ENCODE data around the gene ASPDH.
"Not testable (repeated sequence)": the region's sequence is repeated elsewhere in the genome, so short reads cannot be mapped to it uniquely, and the experiment has no call there.

The ASPDH gene

DNA sequence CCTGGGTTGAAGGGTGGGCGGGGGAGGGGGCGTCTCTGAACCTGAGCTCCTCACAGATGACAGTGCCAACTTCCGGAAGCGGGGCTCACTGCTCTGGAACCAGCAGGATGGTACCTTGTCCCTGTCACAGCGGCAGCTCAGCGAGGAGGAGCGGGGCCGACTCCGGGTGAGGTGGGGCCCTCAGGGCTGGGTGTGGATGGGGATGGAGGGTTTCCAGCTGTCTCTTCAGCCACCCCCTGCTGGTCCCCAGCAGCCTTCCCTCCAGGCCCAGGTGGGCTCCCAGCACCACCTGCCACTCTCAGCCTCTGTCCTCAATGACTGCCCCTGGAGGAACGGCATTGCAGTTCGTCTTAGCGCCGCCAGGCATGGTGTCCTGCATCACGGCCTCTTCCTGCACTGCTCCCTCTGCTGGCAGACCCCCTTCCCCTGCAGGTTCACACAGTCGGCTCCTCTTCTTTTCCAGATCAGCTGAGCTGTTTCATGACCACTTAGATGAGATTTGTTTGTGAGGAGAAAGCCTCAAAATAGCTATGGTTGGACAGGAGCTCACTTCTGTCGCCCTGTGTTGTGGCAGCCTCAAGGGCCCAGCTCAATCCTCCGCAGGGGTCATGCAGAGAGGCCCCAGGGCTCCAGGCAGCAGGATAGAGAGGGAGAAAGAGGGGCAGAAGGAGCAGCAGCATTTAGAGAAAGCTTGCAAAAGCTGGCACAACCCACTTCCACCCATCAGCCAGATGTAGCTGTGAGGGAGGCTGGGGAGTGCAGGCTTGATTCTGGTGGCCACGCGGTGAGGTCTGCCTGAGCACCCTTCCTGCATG lies 34.6 kb downstream of the ASPDH start:
- DNase-seq (ENCODE audit: low read depth) = no peak

DNA sequence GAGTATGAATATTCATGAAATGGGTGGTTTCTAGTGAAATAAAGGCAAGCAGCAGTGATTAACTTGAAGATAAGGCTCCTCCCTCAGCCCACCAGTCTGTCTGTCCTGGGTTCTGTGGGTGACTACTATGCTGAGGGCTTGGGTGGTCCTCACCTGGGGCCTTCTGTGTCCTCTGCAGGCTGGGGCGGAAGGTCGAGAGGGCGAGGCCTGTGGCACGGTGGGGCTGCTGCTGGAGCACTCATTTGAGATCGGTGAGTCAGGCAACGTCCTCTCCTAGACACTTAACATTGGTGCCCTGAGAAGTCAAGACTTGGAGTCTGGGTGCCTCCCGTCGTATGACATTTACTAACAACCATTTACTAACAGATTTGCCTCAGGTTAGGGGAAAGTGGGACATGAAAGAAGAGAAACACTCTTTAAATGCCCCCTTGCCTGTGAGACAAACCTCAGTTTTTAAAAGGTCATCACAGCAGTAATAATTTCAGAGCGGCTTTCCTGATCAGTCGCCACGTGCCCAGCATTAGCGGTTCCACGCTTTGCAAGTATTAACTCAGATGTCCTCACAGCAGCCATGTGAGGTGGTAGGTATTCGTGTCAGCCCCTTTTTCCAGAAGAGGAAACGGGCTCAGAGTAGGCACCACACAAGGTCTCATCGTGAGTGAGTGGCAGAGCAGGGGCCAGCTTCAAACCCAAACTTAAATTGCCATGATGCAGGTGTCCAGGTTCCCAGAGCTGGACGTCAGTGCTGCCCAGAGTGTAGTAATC lies 35.8 kb downstream of the ASPDH start:
- DNase-seq (ENCODE audit: low read depth) = no peak

DNA sequence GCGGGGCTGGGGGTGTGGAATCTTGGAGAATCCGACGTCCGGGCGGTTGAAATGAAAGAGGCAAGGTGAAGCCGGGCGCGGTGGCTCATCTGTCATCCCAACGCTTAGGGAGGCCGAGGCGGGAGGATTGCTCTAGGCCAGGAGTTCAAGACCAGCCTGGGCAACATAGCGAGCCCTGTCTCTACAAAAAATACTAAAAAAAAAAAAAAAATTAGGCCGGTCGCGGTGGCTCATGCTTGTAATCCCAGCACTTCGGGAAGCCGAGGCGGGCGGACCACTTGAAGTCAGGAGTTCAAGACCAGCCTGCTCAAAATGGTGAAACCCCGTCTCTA lies 36.8 kb downstream of the ASPDH start:
- DNase-seq (ENCODE audit: low read depth) = no peak

DNA sequence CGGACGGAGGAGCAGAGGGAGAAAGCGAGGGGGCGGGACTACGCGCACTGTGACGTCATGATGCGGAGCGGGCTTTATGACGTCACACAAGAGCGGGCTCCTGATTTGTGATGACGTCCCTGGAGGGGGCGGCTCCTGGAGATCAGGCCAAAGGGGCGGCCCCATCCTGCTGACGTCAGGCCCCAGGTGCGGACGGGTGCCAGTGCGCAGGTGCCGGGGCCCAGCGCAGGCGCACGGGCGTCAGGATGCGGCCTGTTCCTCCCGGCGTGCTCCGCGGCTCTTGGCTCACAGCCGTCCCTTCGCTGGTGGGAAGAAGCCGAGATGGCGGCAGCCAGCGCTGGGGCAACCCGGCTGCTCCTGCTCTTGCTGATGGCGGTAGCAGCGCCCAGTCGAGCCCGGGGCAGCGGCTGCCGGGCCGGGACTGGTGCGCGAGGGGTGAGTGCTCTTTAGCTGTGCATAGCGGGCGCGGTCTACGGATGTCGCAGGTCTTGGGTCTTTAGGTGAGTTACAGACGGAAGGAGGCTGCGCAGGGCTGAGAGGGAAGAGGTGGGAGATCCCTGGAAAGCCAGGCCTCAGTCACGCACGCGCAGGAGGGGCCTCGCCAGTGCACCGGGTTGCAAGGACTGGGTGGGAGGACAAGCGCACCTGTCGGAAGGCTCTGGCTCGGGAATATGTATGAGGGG lies 37.3 kb downstream of the ASPDH start, which contains the start of the genes EMC10 and GARIN5A:
Gene EMC10, plus strand, starts transcription at position 284 of the 683 bp plus-strand sequence. Its CDS starts 38 bp downstream, at position 322.
Gene GARIN5A, minus strand, starts transcription at position 625 of the 683 bp plus-strand sequence. Its CDS starts 460 bp downstream, at position 165.
- peak; percentile 87 for DNase-seq (ENCODE audit: low read depth)

DNA sequence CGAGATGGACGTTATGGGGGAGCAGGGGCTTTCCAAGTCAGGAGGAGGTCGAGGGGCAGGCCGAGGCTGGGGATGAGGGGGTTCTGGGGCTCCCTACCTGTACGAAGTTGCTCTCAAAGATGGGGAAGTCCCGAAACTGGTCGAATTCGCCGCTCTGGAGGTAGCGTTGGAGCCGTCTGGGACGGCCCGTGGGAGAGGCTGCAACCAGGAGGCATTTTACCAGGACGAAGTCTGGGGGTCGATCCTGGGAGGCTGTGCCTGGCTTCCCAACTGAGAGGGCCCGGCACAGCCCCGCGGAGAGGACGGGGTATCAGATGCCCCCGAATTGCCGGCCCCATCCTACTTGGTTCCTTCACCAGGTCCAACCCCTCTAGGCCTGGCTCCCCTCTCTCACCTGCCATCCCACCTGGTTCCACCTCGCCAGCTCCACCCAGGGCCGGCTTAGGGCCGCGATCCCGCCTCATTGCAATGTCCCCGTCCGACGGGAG lies 37.9 kb downstream of the ASPDH start:
- no peak for DNase-seq (ENCODE audit: low read depth)

DNA sequence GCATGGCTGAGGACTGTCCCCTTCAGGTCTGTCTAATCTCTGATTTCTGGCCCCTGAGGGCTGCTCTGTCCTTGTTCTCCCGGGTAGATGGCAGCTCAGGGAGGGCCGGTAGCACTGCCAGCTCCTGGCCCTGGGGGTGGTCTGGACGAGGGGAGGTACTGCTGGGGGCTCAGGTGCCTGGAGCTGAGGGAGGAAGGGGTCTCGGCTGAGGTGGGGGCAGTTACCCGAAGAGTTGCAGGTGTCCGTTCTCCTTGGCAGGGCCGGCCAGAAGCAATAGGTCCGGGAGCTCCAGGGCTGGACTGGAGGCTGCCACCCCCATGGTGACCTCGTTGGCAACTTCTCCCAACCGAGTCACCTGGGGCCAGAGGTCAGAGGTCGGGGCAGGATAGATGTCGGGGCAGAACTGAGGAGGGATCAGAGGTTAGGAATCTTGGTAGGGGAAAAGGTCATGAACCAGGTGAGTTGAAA lies 38.6 kb downstream of the ASPDH start:
- no peak for DNase-seq (ENCODE audit: low read depth)

DNA sequence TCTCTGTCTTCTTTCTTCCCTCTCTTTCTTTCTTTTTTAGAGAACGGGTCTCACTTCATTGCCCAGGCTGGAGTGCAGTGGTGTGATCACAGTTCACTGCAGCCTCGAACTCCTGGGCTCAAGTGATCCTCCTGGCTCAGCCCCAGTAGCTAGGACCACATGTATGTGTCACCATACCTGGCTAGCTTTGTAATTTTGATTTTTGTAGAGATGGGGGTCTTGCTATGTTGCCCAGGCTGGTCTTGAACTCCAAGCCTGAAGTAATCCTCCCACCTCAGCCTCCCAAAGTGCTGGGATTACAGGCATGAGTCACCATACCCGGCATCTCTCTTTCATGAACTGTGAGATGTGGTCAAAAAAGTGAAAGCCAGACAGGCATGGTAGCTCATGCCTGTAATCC lies 40.4 kb downstream of the ASPDH start:
- not testable (repeated sequence) for DNase-seq (ENCODE audit: low read depth)

DNA sequence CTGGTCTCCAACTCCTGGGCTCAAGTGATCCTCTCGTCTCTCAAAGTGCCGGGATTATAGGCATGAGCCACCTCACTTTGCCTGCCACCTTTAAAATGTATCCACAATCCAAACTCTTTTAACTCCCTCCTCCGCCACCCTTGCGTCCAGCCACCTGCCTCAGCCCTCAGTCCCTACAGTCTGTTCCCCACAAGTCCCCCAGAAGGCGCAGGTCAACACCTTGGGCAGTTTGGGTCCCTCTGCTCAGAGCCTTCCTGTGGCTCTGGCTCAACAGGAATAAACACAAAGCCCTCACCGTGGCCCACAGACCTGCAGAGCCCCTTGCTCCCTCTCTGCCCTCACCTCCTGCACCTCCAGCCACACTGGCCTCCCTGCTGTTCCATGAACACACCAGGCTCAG lies 44.9 kb downstream of the ASPDH start:
- no peak for DNase-seq (ENCODE audit: low read depth)

DNA sequence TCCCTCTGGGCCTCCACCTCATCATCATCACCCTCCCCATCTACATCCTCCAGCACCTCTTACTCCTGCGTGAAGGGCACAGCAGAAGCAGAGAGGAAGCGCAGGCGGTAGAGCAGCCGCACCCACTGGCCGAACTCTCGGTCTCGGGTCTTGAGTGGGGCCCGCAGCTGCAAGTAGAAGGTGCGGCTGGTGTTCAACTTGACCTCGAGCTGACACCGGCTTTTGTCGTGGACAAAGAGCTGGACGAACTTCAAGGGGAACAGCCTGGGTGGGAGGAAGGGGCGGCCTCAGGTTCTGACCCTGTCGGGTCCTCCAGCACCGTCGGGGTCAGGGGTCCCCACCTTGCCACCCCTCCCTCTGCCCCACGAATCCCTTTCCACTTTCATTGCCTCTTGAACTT lies 46.1 kb downstream of the ASPDH start:
- DNase-seq (ENCODE audit: low read depth) = no peak

DNA sequence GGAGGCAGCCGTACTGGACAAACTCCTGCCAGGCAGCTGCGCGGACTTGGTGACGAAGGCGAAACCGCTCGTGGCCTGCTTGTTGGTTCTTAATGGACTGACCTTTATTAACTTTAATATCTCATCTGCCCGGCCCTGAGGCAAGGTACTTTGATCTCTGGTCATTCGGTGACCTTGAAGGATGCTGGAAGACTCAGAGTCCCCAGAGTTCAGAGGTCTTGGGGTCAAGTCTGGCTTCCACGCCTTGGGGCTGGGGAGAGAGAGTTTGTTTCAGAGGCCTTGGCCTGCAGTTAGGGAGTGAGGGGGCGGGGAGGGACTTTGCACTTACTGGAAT lies 47.0 kb downstream of the ASPDH start:
- DNase-seq (ENCODE audit: low read depth) = no peak

DNA sequence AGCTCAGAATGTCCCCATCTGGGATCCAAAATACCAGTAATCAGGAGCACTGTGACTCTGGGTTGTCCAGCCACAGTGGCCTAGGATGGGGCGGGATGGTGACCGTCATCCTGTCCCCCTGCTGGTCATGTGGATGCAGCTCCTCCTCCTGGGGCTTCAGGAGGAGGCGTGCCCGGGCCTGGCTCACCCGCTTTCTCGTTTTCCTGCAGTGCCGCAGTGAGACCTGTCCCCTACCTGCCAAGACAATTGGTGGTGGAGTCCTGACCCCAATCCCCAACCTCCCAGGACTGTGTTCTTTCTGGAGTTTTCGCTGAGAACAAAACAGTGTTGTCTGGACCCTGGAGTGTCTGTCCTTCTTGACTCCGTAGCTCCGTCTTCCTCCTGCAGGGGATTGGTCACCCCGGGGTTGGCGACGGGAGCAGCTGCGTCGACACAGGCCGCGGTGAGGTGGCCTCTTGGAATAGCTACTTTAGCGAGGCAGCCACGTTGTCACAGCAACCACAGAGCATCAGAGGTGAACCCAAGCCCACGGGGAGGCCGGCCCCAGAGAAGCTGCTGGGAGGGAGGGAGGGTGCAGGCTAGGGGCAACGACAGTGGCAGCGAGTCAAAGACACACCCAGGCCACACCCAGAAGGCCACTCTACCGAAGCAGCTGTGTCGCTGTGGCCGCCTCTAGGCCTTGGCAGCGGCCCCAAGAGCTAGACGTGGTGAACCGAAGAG lies 47.6 kb downstream of the ASPDH start:
- DNase-seq (ENCODE audit: low read depth) = no peak

DNA sequence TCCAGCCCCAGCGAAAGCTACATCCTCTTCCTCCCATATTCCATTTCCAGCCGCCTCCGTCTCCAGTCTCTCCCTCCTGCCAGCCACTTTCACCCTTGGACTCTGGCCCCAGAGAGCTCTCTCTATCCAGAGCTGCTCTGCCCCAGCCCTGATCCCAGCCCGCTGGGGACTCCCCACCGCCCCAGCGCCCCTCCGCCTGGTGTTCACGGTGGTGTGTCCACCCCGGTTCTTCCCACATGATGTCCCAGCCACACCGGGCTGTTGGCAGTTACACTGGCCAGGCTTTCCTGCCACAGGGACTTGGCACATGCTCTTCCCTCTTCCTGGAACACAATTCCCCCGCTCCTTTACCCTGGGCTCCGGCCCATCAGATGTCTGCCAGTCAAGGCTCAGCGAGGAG lies 48.7 kb downstream of the ASPDH start:
- no peak for DNase-seq (ENCODE audit: low read depth)

DNA sequence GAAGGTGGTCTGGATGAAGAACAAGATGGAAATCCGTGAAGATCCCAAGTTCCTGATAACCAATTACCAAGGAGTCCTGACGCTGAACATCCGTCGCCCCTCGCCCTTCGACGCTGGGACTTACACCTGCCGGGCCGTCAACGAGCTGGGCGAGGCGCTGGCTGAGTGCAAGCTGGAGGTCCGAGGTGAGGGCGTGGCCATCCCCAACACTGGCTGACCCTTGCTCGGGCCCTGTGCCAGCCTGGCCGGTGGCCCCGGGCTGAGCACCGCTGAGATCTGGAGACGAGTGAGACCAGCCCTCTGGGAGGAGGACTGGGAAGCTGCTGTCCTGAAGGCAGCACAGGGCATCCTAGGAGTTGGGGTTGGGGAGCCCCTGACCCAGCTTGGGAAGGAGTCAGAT lies 49.4 kb downstream of the ASPDH start:
- DNase-seq (ENCODE audit: low read depth) = no peak

DNA sequence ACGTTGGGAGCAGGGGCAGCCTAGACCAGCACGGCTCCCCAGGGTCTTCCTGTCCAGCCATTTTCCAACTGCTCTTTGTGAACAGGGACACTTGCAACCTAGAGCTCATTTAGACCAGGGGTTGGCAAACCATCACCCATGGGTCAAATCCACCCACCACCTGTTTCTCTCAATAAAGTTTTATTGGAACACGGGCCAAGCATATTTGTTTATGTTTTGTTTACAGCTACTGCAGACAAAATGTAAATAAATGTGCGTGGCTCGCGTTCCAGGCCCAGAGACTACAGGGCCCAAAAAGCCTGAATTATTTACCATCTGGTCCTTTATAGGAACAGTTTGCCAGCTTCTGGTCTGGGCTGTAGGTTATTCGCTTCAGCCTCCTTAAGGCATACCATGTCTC lies 50.7 kb downstream of the ASPDH start:
- DNase-seq (ENCODE audit: low read depth) = no peak
